Endothelial cell of umbilical vein (primary cell): ENCODE data around the gene FBXO11. TPM values are rescaled to one million over a fixed set of nuclear protein-coding genes. Genes with fewer than 3 reads are reported as not detected.

ENCODE experiments used
- BruUV-seq: library from RNA; stranded (reverse); fragments of 400-500 nt; replicated peaks from 2 replicates; lab custom pipeline; 2021; lab: Mats Ljungman, UMichigan
- CTCF ChIA-PET: fragments of 300-600, 350-600 bp; sonication (Branson Sonifier 250); formaldehyde crosslinking; loops from one replicate; lab custom pipeline; 2021; ENCODE audit warnings: antibody characterized with exemption, inconsistent platforms; lab: Charles Lee
- POLR2A ChIA-PET: fragments of 300-600, 350-600 bp; sonication (Branson Sonifier 250); formaldehyde crosslinking; loops from one replicate; lab custom pipeline; 2021; ENCODE audit warnings: antibody characterized with exemption, inconsistent platforms; lab: Charles Lee
- DNase-seq: peaks from one replicate; pipeline ENCODE4 v3.0.0-alpha.2; 2011; ENCODE audit warnings: low read depth, low spot score
- FAIRE-seq: peaks from 2 replicates; lab custom pipeline; 2011; peaks lifted over from hg19 to GRCh38; lab: Jason Lieb, UNC
- H2AFZ ChIP-seq: 2 replicates; pipeline ENCODE4 v1.6.0; 2012; ENCODE audit warnings: low read depth, low read length, control low read depth, inconsistent platforms
- H3K27ac ChIP-seq: 2 replicates; pipeline ENCODE4 v1.5.1; 2011; ENCODE audit warnings: low read depth, mild to moderate bottlenecking, control low read depth, low read length, moderate library complexity; ENCODE audit not compliant: insufficient read depth
- H3K27me3 ChIP-seq, 2 experiments: 2 replicates each; pipeline versions ENCODE4 v1.6.0 to v1.6.1; 2011; ENCODE audit warnings: low read length in 2 of 2, mixed read lengths in 1 of 2; ENCODE audit not compliant: control insufficient read depth in 2 of 2, insufficient read depth in 2 of 2
- H3K36me3 ChIP-seq, 2 experiments: 2 replicates in 1 of 2; 3 replicates in 1 of 2; pipeline ENCODE4 v1.5.1; 2011; ENCODE audit warnings: low read length in 2 of 2, mild to moderate bottlenecking in 1 of 2, moderate library complexity in 1 of 2; ENCODE audit not compliant: control insufficient read depth in 2 of 2, insufficient read depth in 2 of 2; ENCODE audit errors: extremely low read depth in 1 of 2
- H3K4me1 ChIP-seq: 3 replicates; pipeline ENCODE4 v1.5.1; 2011; ENCODE audit warnings: mild to moderate bottlenecking, low read length; ENCODE audit not compliant: control insufficient read depth, insufficient read depth; ENCODE audit errors: extremely low read depth
- H3K4me2 ChIP-seq: 2 replicates; pipeline ENCODE4 v1.6.1; 2011; ENCODE audit warnings: low read length, control low read depth, mixed read lengths; ENCODE audit not compliant: insufficient read depth
- H3K4me3 ChIP-seq, 3 experiments: fragments of 200-600 bp in 1 of 3; sonication (generic), shearing (Covaris generic) in 1 of 3; replicated peaks in 1 of 3; 2 replicates each; pipeline ENCODE4 v1.5.1; 2011 to 2016; ENCODE audit warnings: control low read depth in 3 of 3, low read length in 3 of 3, mild to moderate bottlenecking in 2 of 3, inconsistent platforms in 1 of 3, low read depth in 1 of 3, moderate library complexity in 1 of 3; ENCODE audit not compliant: insufficient read depth in 1 of 3
- H3K79me2 ChIP-seq: 2 replicates; pipeline ENCODE4 v1.6.0; 2012; ENCODE audit warnings: low read length, inconsistent platforms; ENCODE audit not compliant: control insufficient read depth, insufficient read depth
- H3K9ac ChIP-seq: replicated peaks from 2 replicates; pipeline ENCODE3; 2011; ENCODE audit warnings: low read length, control low read depth; ENCODE audit not compliant: insufficient read depth; ENCODE audit errors: extremely low read depth
- H3K9me1 ChIP-seq: replicated peaks from 3 replicates; pipeline ENCODE4 v1.6.0; 2011; ENCODE audit warnings: mild to moderate bottlenecking, low read length; ENCODE audit not compliant: control insufficient read depth, insufficient read depth; ENCODE audit errors: extremely low read depth
- H3K9me3 ChIP-seq: replicated peaks from 2 replicates; pipeline ENCODE4 v1.5.1; 2012; ENCODE audit warnings: low read length, inconsistent platforms; ENCODE audit not compliant: control insufficient read depth, insufficient read depth
- H4K20me1 ChIP-seq: replicated peaks from 2 replicates; pipeline ENCODE3; 2011; ENCODE audit warnings: mild to moderate bottlenecking, low read length; ENCODE audit not compliant: control insufficient read depth, insufficient read depth; ENCODE audit errors: extremely low read depth
- CTCF ChIP-seq, 2 donors: IDR thresholded peaks; 1 replicate in 1 of 2; 2 replicates in 1 of 2; pipeline ENCODE4 v1.5.1; 2011; ENCODE audit warnings: low read length in 2 of 2, mild to moderate bottlenecking in 2 of 2, moderate library complexity in 2 of 2, control low read depth in 1 of 2, inconsistent platforms in 1 of 2, low read depth in 1 of 2; ENCODE audit not compliant: insufficient read depth in 1 of 2; ENCODE audit errors: extremely low read depth in 1 of 2
- EZH2 ChIP-seq: IDR thresholded peaks from 2 replicates; pipeline ENCODE4 v1.6.1; 2012; ENCODE audit warnings: borderline replicate concordance, low read depth, mild to moderate bottlenecking, moderate library complexity, low read length, inconsistent platforms; ENCODE audit not compliant: severe bottlenecking
- FOS ChIP-seq: IDR thresholded peaks from 2 replicates; pipeline ENCODE4 v1.6.1; 2011; ENCODE audit warnings: mild to moderate bottlenecking, low read length, moderate library complexity, borderline replicate concordance; ENCODE audit not compliant: insufficient read depth
- GATA2 ChIP-seq: IDR thresholded peaks from 2 replicates; pipeline ENCODE4 v1.7.0; 2011; ENCODE audit warnings: low read depth, mild to moderate bottlenecking, moderate library complexity, mixed read lengths, low read length; ENCODE audit not compliant: insufficient read length, insufficient read depth
- JUN ChIP-seq: IDR thresholded peaks from 2 replicates; pipeline ENCODE4 v1.6.1; 2011; ENCODE audit warnings: borderline replicate concordance, low read depth; ENCODE audit not compliant: insufficient read length, insufficient read depth
- MAX ChIP-seq: IDR thresholded peaks from 2 replicates; pipeline ENCODE4 v1.6.1; 2011; ENCODE audit not compliant: insufficient read depth, insufficient read length
- MYC ChIP-seq: IDR thresholded peaks from one replicate; pipeline ENCODE4 v1.6.1; 2011; ENCODE audit warnings: mild to moderate bottlenecking, low read depth, low read length
- POLR2A ChIP-seq: IDR thresholded peaks from 2 replicates; pipeline ENCODE4 v1.6.1; 2012; ENCODE audit warnings: low read depth, mild to moderate bottlenecking, control low read depth, low read length
- POLR2AphosphoS5 ChIP-seq: IDR thresholded peaks from 2 replicates; pipeline ENCODE4 v1.6.1; 2012; ENCODE audit warnings: low read depth, mild to moderate bottlenecking, control low read depth, low read length, moderate library complexity; ENCODE audit not compliant: insufficient read depth
- dilution Hi-C: fragments of 300-500 bp; cut with MboI; formaldehyde crosslinking; loops from one replicate; pipeline ENCODE4 v1.15.0; 2019; ENCODE audit warnings: low sequenced_read_pairs; ENCODE audit not compliant: extremely low pct_ligation_motif_present
- intact Hi-C: fragments of 100-400 bp; cut with micrococcal nuclease; formaldehyde crosslinking; loops from one replicate; pipeline ENCODE4 v1.10.0; 2022
- polyA plus RNA-seq, 4 experiments: library from polyadenylated mRNA; depleted of rRNA in 3 of 4; stranded (reverse) in 3 of 4; unstranded in 1 of 4; fragments of >200 nt; gene quantifications; 2 replicates each; pipeline versions ENCODE4 v1.2.1 to v1.2.3, GENCODE V29; 2011 to 2012; ENCODE audit warnings: missing spikeins in 1 of 4
- total RNA-seq: library from RNA; stranded (reverse); gene quantifications from 2 replicates; pipeline ENCODE4 v1.2.3, GENCODE V29; 2021

The FBXO11 gene
- total and polyA plus RNA-seq, 2 donors (not counting 3 experiments of a cell fraction or from before 2014, with no cell fraction given) = 23.4 to 59.6 TPM

- dilution Hi-C loops = no loop called here
- no peak overlapping the region for H3K4me2 ChIP-seq
- no peak overlapping the region for H3K9ac ChIP-seq
- DNase-seq (no peak), FAIRE-seq (no peak)
- no peaks in the 10 kb centered on the region for H3K79me2 ChIP-seq
- intact Hi-C loops = no loop called here
- H4K20me1 ChIP-seq = no peaks in the 10 kb centered on the region
- no peaks in the 10 kb centered on the region for H3K4me1 ChIP-seq
- no peak overlapping the region for H3K4me3 ChIP-seq
- H3K9me3 ChIP-seq = no peaks in the 10 kb centered on the region
- TF ChIP-seq MAX (no peak), POLR2A (no peak), CTCF (IDR thresholded peaks at IDR 0.05; ENCODE audit: extremely low read depth in 1 of 2, insufficient read depth in 1 of 2, low read depth in 1 of 2, low read length in 2 of 2) (no peak), GATA2 (no peak), POLR2AphosphoS5 (no peak), MYC (no peak), EZH2 (no peak), FOS (no peak), JUN (no peak)
- BruUV-seq = no TSS peak
- H2AFZ ChIP-seq = no peak overlapping the region
- ChIA-PET CTCF (interaction anchor here (0.9 to 1.3 kb wide), 2 partner anchors 10 to 59 kb away, joined by 3 to 10 read pairs; partner anchors contain the start of gene FBXO11), POLR2A (no interaction called here)
- H3K9me1 ChIP-seq = no peaks in the 10 kb centered on the region
- H3K27me3 ChIP-seq = peaks cover 0 to 3% of the 10 kb centered on the region in 2 experiments
- no peak overlapping the region for H3K27ac ChIP-seq
- H3K36me3 ChIP-seq = no peaks in the 10 kb centered on the region
Measured at GRCh38 chr2:47917276-47917961, 11.1 kb upstream of the FBXO11 start.
